HG03095 (cell line): Measurements from ENCODE around the gene CYP17A1.
A peak's percentile ranks its signal among the peaks of the same experiment; 100 is the strongest.

Experiments
- ATAC-seq: cut with Tn5 transposase; IDR thresholded peaks from one replicate; pipeline ENCODE4 v1.9.1; 2021; ENCODE audit warnings: moderate library complexity; ENCODE audit not compliant: unreplicated experiment

CYP17A1 gene

GRCh38 chr10:102811346-102811745 lies 25.9 kb downstream of the CYP17A1 start:
- ATAC-seq = no peak

GRCh38 chr10:102808380-102808779 lies 28.8 kb downstream of the CYP17A1 start:
- no peak for ATAC-seq

- no peak for ATAC-seq
Measured at GRCh38 chr10:102804382-102805055, 32.7 kb downstream of the CYP17A1 start.

- ATAC-seq = no peak
Measured at GRCh38 chr10:102802920-102803534, 34.2 kb downstream of the CYP17A1 start.

GRCh38 chr10:102801978-102802377 lies 35.2 kb downstream of the CYP17A1 start:
- ATAC-seq = no peak

- no peak for ATAC-seq
Measured at GRCh38 chr10:102801496-102801895, 35.7 kb downstream of the CYP17A1 start.

- no peak for ATAC-seq
Measured at GRCh38 chr10:102800611-102801335, 36.4 kb downstream of the CYP17A1 start.

GRCh38 chr10:102799691-102800471 lies 37.3 kb downstream of the CYP17A1 start:
- ATAC-seq = no peak

GRCh38 chr10:102796407-102797176 lies 40.6 kb downstream of the CYP17A1 start:
- ATAC-seq = peak; percentile 88

GRCh38 chr10:102795453-102796406 lies 41.5 kb downstream of the CYP17A1 start:
- ATAC-seq = peak; percentile 21

- no peak for ATAC-seq
Measured at GRCh38 chr10:102791754-102792395, 45.3 kb downstream of the CYP17A1 start.

GRCh38 chr10:102785818-102786217 lies 51.4 kb downstream of the CYP17A1 start:
- ATAC-seq = no peak

GRCh38 chr10:102783568-102783967 lies 53.6 kb downstream of the CYP17A1 start:
- ATAC-seq = no peak

- ATAC-seq = no peak
Measured at GRCh38 chr10:102782673-102783551, 54.3 kb downstream of the CYP17A1 start.

- no peak for ATAC-seq
Measured at GRCh38 chr10:102781921-102782557, 55.2 kb downstream of the CYP17A1 start.

GRCh38 chr10:102781090-102781920 lies 55.9 kb downstream of the CYP17A1 start:
- no peak for ATAC-seq
